Common myeloid progenitor, CD34-positive (primary cell): ENCODE measurements around the gene SORCS1.

ENCODE experiments used
- CTCF ChIA-PET: fragments of 350-600 bp; sonication (Branson Sonifier 250); formaldehyde crosslinking; loops from one replicate; lab custom pipeline; 2021; ENCODE audit warnings: antibody characterized with exemption; lab: Charles Lee
- POLR2A ChIA-PET: fragments of 350-600 bp; sonication (Branson Sonifier 250); formaldehyde crosslinking; loops from one replicate; lab custom pipeline; 2021; ENCODE audit warnings: antibody characterized with exemption; lab: Charles Lee
- DNase-seq, 3 donors: peaks; one replicate each; pipeline versions ENCODE4 v3.0.0 to v3.0.0-alpha.2; 2013
- H3K27ac ChIP-seq, 2 experiments: 1 replicate in 1 of 2; 2 replicates in 1 of 2; pipeline ENCODE4 v1.7.0; 2013; ENCODE audit warnings: inconsistent platforms in 2 of 2, low read length in 2 of 2, mild to moderate bottlenecking in 2 of 2, low read depth in 1 of 2, moderate library complexity in 1 of 2; ENCODE audit not compliant: severe bottlenecking in 2 of 2, insufficient read depth in 1 of 2, poor library complexity in 1 of 2
- H3K27me3 ChIP-seq, 5 experiments: replicated peaks in 2 of 5; 1 replicate in 3 of 5; 2 replicates in 2 of 5; pipeline versions ENCODE4 v1.6.1 to v1.7.0; 2013; ENCODE audit warnings: low read length in 4 of 5, mild to moderate bottlenecking in 2 of 5, moderate library complexity in 2 of 5, inconsistent platforms in 1 of 5; ENCODE audit not compliant: insufficient read depth in 5 of 5, control insufficient read depth in 4 of 5
- H3K36me3 ChIP-seq, 4 experiments: 1 replicate in 2 of 4; 2 replicates in 2 of 4; pipeline versions ENCODE4 v1.6.1 to v1.7.0; 2013; ENCODE audit warnings: low read length in 3 of 4, control low read depth in 1 of 4, mild to moderate bottlenecking in 1 of 4; ENCODE audit not compliant: control insufficient read depth in 4 of 4, insufficient read depth in 4 of 4
- H3K4me1 ChIP-seq, 4 experiments: 1 replicate in 3 of 4; 2 replicates in 1 of 4; pipeline versions ENCODE4 v1.6.1 to v1.7.1; 2013; ENCODE audit warnings: low read length in 3 of 4, mild to moderate bottlenecking in 3 of 4, control low read depth in 1 of 4, inconsistent platforms in 1 of 4, moderate library complexity in 1 of 4; ENCODE audit not compliant: control insufficient read depth in 4 of 4, insufficient read depth in 4 of 4; ENCODE audit errors: control extremely low read depth in 1 of 4
- H3K4me3 ChIP-seq, 7 experiments: 1 replicate in 4 of 7; 2 replicates in 3 of 7; pipeline versions ENCODE4 v1.5.1 to v1.7.0; 2013; ENCODE audit warnings: mild to moderate bottlenecking in 7 of 7, low read length in 6 of 7, moderate library complexity in 6 of 7, inconsistent platforms in 2 of 7, low read depth in 2 of 7, control low read depth in 1 of 7; ENCODE audit not compliant: insufficient read depth in 4 of 7, control insufficient read depth in 1 of 7; ENCODE audit errors: extremely low read depth in 1 of 7
- H3K9me3 ChIP-seq, 5 experiments: 1 replicate in 4 of 5; 2 replicates in 1 of 5; pipeline versions ENCODE4 v1.6.1 to v1.7.1; 2013; ENCODE audit warnings: low read length in 4 of 5, mild to moderate bottlenecking in 2 of 5, inconsistent platforms in 1 of 5, low read depth in 1 of 5, moderate library complexity in 1 of 5; ENCODE audit not compliant: control insufficient read depth in 4 of 5, insufficient read depth in 2 of 5; ENCODE audit errors: control extremely low read depth in 1 of 5
- WGBS: methylation state at CpG from one replicate; pipeline ENCODE4 v1.1.5; 2013; ENCODE audit not compliant: insufficient coverage; 5-methylcytosine and 5-hydroxymethylcytosine counted together

Gene SORCS1

GRCh38 chr10:106652279-106652678 lies 512.2 kb downstream of the SORCS1 start:
- H3K27ac ChIP-seq: no peak overlapping the region
- WGBS: 93% methylated on average over 8 of the region's 9 CpGs
- ChIA-PET CTCF (interaction anchor here (0.5 kb wide), 1 partner anchor 63 kb away, joined by 3 read pairs; no protein-coding TSS in a partner anchor), POLR2A (no interaction called here)
- no peaks in the 10 kb centered on the region for H3K4me1 ChIP-seq
- no peak overlapping the region for H3K4me3 ChIP-seq
- H3K9me3 ChIP-seq: no peaks in the 10 kb centered on the region
- no peaks in the 10 kb centered on the region for H3K36me3 ChIP-seq
- DNase-seq: peak in 1 of 3 donors; percentile 1
- peaks cover 0 to 6% (median 0%) of the 10 kb centered on the region in 5 experiments for H3K27me3 ChIP-seq

- CTCF ChIA-PET: no interaction called here
- H3K4me3 ChIP-seq: peak overlapping the region in 1 of 7 experiments; percentile 5
- no peaks in the 10 kb centered on the region for H3K4me1 ChIP-seq
- POLR2A ChIA-PET: no interaction called here
- WGBS: 87% methylated on average over 10 of the region's 14 CpGs
- no peak for DNase-seq
- H3K27me3 ChIP-seq: peaks cover 0 to 6% (median 0%) of the 10 kb centered on the region in 5 experiments
- H3K9me3 ChIP-seq: no peaks in the 10 kb centered on the region
- H3K36me3 ChIP-seq: no peaks in the 10 kb centered on the region
- H3K27ac ChIP-seq: no peak overlapping the region
Observed at GRCh38 chr10:106648534-106649481, 515.7 kb downstream of the SORCS1 start.

GRCh38 chr10:106643473-106643872 lies 521.0 kb downstream of the SORCS1 start:
- WGBS: no CpG with 5 or more reads among the region's 1 CpG
- Histone ChIP-seq H3K4me1 (no peaks in the 10 kb centered on the region), H3K4me3 (no peak overlapping the region), H3K27ac (no peak overlapping the region), H3K36me3 (no peaks in the 10 kb centered on the region), H3K9me3 (no peaks in the 10 kb centered on the region), H3K27me3 (peaks cover 0 to 2% (median 0%) of the 10 kb centered on the region in 5 experiments)
- CTCF ChIA-PET: interaction anchor here (0.7 kb wide), 1 partner anchor 12 kb away, joined by 3 read pairs; no protein-coding TSS in a partner anchor
- DNase-seq: no peak
- POLR2A ChIA-PET: no interaction called here

- no peak for DNase-seq
- H3K27me3 ChIP-seq: no peaks in the 10 kb centered on the region
- ChIA-PET CTCF (interaction anchor here (0.6 to 1.0 kb wide), 2 partner anchors 10 to 14 kb away, joined by 3 to 4 read pairs; no protein-coding TSS in a partner anchor), POLR2A (no interaction called here)
- no peaks in the 10 kb centered on the region for H3K4me1 ChIP-seq
- no peaks in the 10 kb centered on the region for H3K9me3 ChIP-seq
- H3K36me3 ChIP-seq: no peaks in the 10 kb centered on the region
- no peak overlapping the region for H3K27ac ChIP-seq
- H3K4me3 ChIP-seq: no peak overlapping the region
Observed at GRCh38 chr10:106637873-106638272, 526.6 kb downstream of the SORCS1 start.

- CTCF ChIA-PET: interaction anchor here (0.6 to 1.0 kb wide), 2 partner anchors 10 to 13 kb away, joined by 3 to 4 read pairs; no protein-coding TSS in a partner anchor
- H3K36me3 ChIP-seq: no peaks in the 10 kb centered on the region
- H3K9me3 ChIP-seq: no peaks in the 10 kb centered on the region
- H3K4me3 ChIP-seq: no peak overlapping the region
- H3K27me3 ChIP-seq: no peaks in the 10 kb centered on the region
- no peak for DNase-seq
- H3K27ac ChIP-seq: no peak overlapping the region
- H3K4me1 ChIP-seq: no peaks in the 10 kb centered on the region
- POLR2A ChIA-PET: no interaction called here
- 86% methylated on average over 4 of the region's 4 CpGs for WGBS
Observed at GRCh38 chr10:106636766-106637491, 527.6 kb downstream of the SORCS1 start.

GRCh38 chr10:106635947-106636346 lies 528.6 kb downstream of the SORCS1 start:
- no peak for DNase-seq
- no peak overlapping the region for H3K4me3 ChIP-seq
- no peaks in the 10 kb centered on the region for H3K36me3 ChIP-seq
- ChIA-PET CTCF (no interaction called here), POLR2A (no interaction called here)
- H3K9me3 ChIP-seq: no peaks in the 10 kb centered on the region
- WGBS: 88% methylated on average over 1 of the region's 6 CpGs
- no peaks in the 10 kb centered on the region for H3K4me1 ChIP-seq
- no peak overlapping the region for H3K27ac ChIP-seq
- no peaks in the 10 kb centered on the region for H3K27me3 ChIP-seq
